Measurements from ENCODE around the gene KRTAP10-7.
"Not testable (repeated sequence)": the region's sequence is repeated elsewhere in the genome, so short reads cannot be mapped to it uniquely, and the experiment has no call there.

The KRTAP10-7 gene, protein sequence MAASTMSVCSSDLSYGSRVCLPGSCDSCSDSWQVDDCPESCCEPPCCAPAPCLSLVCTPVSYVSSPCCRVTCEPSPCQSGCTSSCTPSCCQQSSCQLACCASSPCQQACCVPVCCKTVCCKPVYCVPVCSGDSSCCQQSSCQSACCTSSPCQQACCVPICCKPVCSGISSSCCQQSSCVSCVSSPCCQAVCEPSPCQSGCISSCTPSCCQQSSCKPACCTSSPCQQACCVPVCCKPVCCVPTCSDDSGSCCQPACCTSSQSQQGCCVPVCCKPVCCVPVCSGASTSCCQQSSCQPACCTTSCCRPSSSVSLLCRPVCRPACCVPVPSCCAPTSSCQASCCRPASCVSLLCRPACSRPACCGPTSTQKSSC

GRCh38 chr21:44600118-44600978 is at the start of gene KRTAP10-7:
Gene KRTAP10-7, plus strand, starts transcription at chr21:44600597. Its CDS starts 25 bp downstream, at chr21:44600622.
- DNase-seq (ENCODE audit: low spot score) = not testable (repeated sequence)

- no peak for DNase-seq (ENCODE audit: low spot score)
These were observed 49.6 kb upstream of the KRTAP10-7 start for GRCh38 chr21:44550807-44551206.

DNA sequence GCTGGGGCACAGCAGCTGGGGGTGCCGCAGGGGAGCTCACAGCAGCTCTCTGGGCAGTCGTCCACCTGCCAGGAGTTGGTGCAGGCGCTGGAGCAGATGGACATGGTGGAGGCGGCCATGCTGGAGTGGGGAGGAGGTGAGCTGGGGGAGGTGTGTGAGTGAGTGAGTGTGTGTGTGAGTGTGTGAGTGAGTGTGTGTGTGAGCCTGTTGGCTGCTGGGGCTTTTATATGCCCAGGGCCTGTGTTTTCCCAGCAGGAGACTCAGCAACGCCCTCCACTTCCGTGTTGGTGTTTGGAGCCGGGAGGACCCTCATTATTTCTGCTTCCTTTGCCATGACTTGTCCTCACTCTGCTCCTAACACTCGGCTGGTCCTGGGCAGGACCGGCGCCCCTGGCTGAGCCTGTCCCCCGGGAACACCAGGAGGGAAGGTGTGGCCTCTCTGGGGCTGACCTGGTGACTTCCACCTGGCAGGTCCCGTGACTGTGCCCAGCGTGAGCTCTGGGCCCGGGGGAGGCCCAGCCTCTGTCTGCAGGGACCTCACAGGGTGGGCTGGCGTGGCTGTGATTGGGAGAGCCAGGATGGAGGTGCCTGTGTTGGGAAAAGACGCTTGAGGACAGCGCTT is 48.9 kb upstream of the KRTAP10-7 start, which contains the start of gene KRTAP10-2:
KRTAP10-2 (minus strand) TSS at position 166 of the 622 bp plus-strand sequence; CDS start at position 119, 47 bp downstream.
- DNase-seq (ENCODE audit: low spot score) = no peak

DNA sequence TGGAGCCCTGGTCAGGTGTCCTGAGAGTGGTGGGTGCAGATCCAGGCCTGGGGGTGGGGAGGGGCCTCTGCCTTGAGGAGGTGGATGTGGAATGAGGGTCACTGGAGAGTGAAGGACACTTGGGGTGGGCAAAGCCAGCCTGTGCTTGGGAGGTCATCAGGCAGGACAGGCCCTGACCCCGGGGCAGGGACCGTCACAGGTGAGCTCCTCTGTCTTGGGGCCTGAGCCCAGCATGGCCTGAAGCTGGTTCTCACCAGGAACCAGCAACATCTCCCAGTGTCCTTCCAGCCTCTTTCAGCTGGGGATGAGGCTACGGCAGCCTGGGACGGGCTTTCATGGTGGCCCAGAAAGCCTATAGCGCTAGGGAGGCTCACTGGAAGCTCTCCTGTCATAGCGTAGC is 48.3 kb upstream of the KRTAP10-7 start:
- DNase-seq (ENCODE audit: low spot score) = no peak

- DNase-seq (ENCODE audit: low spot score) = no peak
These were observed 47.7 kb upstream of the KRTAP10-7 start for GRCh38 chr21:44552681-44553080.

- DNase-seq (ENCODE audit: low spot score) = no peak
These were observed 45.1 kb upstream of the KRTAP10-7 start for GRCh38 chr21:44555200-44555875.

GRCh38 chr21:44556879-44557278 is 43.5 kb upstream of the KRTAP10-7 start:
- DNase-seq (ENCODE audit: low spot score) = no peak

GRCh38 chr21:44557491-44558328 is 42.7 kb upstream of the KRTAP10-7 start:
- no peak for DNase-seq (ENCODE audit: low spot score)

DNA sequence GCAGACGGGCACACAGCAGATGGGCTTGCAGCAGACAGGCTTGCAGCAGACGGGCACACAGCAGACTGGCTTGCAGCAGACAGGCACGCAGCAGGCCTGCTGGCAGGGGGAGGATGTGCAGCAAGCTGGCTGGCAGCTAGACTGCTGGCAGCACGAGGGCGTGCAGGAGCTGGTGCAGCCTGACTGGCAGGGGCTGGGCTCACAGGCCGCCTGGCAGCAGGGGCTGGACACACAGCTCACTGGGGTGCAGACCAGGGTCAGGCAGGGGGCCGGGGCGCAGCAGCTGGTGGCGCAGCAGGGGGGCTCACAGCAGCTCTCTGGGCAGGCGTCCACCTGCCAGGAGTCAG is 42.1 kb upstream of the KRTAP10-7 start:
- DNase-seq (ENCODE audit: low spot score) = not testable (repeated sequence)

GRCh38 chr21:44558695-44559094 is 41.7 kb upstream of the KRTAP10-7 start, which contains the start of gene KRTAP10-3:
Gene KRTAP10-3, minus strand, starts transcription at chr21:44558795. Its CDS starts 80 bp downstream, at chr21:44558715.
- DNase-seq (ENCODE audit: low spot score) = no peak

DNA sequence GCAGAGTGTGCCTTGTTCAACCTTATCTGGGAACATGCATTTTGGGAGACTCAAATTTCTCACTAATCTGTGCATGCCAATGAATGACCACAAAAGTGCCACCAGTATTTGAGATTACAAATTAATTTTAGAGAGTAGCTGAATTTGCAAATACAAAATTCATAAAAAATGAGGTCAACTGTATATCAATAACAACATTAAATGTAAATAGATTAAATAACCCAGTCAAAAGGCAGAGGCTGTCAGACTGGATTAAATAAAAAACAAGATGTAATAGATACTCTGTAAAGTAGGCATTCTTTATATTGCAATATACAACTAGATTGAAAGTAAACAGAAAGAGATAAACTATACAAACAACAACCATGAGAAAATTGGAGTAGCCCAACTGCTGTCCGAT is 36.3 kb upstream of the KRTAP10-7 start:
- no peak for DNase-seq (ENCODE audit: low spot score)

GRCh38 chr21:44564886-44565598 is 35.4 kb upstream of the KRTAP10-7 start:
- DNase-seq (ENCODE audit: low spot score) = no peak

- no peak for DNase-seq (ENCODE audit: low spot score)
These were observed 34.0 kb upstream of the KRTAP10-7 start for GRCh38 chr21:44566403-44566802.

GRCh38 chr21:44567481-44568171 is 32.8 kb upstream of the KRTAP10-7 start:
- DNase-seq (ENCODE audit: low spot score) = no peak

DNA sequence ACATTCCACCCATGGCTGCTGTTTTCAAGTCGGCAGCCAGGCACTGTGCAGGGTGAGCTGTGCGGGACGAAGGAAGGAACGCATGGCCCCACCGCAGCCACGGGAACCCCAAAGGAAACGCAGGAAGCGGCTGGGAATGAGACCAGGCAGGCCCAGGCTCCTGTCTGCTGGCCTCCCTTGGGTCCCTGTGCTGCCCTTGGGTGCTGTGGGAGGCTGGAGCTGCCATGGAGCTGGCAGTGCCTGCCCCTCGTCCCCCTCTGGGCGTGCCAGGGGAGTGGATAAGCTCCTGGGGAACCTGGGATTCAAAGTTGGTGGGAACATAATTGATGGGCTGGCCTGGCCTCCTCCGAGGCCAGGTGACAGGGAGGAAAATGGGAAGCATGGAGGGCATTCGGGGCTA is 32.1 kb upstream of the KRTAP10-7 start:
- DNase-seq (ENCODE audit: low spot score) = no peak

GRCh38 chr21:44568667-44569556 is 31.5 kb upstream of the KRTAP10-7 start:
- DNase-seq (ENCODE audit: low spot score) = no peak

DNA sequence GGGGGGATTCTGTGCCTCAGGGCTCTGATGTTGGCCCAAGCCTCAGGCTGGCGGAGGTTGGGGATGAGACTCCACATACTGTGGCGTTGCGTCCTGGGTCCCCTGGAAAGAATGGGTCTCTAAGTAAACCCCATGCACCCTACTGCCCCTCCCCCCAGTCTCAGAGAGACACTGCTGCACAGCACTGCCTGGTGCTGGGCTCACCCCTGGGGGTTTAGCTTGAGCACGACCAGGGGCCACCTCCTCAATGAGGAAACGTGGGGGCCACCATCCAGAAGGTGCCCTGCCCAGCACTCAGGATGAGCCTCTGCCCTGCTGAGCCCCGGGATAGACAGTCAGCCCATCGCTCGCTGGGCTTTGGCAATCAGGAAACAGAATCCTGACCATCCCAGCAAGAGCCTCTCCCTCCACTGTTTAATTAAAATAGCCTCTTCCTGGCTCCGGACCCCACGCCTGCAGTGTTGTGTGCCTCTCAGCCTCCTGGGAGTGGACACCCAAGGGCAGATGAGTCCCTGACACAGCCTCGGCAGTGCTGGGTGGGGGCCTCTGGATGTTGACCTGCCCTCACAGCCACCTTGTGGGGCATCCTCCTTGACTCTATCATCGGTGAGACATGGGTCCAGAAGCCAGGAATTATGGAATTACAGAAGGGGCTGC is 30.4 kb upstream of the KRTAP10-7 start:
- no peak for DNase-seq (ENCODE audit: low spot score)

DNA sequence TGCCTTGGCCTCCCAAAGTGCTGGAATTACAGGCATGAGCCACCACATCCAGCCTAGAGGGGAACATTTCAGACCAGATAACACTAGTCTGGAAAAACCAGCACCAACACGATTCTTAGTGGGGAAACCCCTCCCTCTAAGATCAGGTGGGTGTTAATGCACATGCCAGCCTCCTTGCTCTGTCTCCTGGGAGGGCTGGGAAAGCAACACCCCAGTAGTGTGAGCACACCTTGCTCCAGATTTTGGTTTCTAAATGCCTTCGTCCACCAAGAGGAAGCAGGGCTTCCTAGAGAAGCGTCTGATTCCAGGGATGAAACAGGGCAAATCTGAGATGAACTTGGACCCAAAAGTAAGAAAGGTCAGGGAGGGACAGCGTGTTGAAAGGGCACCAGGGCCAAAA is 29.1 kb upstream of the KRTAP10-7 start:
- no peak for DNase-seq (ENCODE audit: low spot score)

All from kidney tubule cell (primary cell).